ENCODE results near the gene YBX2. TPM values are rescaled to one million over a fixed set of nuclear protein-coding genes. Genes with fewer than 3 reads are reported as not detected.

Gene YBX2
- total RNA-seq, 4 donors from 2014 or later, result 0.82 to 14.1 (median 2.0) TPM

DNA sequence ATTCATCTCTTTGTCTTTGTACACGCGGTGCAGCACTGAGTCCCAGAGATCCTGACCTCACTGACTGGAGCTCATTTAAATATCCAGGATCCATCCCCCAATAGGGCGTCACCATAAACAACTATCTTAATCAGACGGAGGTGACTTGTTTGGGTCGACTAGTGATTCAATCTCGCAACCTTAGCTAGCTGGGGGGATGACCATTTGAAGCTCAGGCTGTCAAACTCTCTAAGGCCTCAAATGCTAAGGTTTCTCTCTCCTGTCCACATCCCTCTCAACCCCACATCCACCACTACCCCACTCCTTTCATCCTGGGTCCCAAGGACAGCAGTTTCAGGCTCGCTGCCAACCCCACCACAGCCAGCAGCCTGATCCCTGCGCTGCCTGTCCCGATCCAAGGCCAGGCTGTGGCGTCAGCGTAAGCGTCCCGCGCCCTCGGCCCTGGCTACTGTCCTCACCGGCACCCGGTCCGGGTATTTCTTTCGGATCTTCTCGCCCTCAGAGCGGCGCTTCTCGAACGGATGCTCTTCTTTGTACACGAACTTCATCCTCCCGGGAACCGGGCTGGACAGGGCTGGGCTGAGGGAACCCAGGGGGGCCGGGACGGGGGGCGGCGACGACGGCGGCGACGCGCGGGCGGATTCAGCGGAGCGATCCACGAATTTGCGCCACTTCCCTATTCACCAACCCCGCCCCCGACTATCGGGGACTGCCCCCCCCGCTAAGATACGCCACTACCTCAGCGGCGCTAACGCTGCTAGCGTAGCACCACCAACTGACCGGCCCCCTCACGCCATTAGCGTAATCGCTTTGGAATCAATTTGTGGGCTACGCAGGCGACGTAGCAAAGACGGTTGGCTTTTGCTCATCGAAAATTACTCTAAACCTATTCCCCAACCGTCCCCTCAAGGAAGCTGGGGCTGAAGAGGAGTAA, 52.4 kb downstream of the YBX2 start, which contains the start of gene GABARAP:
Gene GABARAP (minus strand): TSS at position 667 of the 934 bp plus-strand sequence. CDS start 119 bp downstream, at position 548.
- TF ChIP-seq, protein P1, sequence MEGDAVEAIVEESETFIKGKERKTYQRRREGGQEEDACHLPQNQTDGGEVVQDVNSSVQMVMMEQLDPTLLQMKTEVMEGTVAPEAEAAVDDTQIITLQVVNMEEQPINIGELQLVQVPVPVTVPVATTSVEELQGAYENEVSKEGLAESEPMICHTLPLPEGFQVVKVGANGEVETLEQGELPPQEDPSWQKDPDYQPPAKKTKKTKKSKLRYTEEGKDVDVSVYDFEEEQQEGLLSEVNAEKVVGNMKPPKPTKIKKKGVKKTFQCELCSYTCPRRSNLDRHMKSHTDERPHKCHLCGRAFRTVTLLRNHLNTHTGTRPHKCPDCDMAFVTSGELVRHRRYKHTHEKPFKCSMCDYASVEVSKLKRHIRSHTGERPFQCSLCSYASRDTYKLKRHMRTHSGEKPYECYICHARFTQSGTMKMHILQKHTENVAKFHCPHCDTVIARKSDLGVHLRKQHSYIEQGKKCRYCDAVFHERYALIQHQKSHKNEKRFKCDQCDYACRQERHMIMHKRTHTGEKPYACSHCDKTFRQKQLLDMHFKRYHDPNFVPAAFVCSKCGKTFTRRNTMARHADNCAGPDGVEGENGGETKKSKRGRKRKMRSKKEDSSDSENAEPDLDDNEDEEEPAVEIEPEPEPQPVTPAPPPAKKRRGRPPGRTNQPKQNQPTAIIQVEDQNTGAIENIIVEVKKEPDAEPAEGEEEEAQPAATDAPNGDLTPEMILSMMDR (IDR thresholded peaks at IDR 0.05; ENCODE audit: low read depth), result no peak

DNA sequence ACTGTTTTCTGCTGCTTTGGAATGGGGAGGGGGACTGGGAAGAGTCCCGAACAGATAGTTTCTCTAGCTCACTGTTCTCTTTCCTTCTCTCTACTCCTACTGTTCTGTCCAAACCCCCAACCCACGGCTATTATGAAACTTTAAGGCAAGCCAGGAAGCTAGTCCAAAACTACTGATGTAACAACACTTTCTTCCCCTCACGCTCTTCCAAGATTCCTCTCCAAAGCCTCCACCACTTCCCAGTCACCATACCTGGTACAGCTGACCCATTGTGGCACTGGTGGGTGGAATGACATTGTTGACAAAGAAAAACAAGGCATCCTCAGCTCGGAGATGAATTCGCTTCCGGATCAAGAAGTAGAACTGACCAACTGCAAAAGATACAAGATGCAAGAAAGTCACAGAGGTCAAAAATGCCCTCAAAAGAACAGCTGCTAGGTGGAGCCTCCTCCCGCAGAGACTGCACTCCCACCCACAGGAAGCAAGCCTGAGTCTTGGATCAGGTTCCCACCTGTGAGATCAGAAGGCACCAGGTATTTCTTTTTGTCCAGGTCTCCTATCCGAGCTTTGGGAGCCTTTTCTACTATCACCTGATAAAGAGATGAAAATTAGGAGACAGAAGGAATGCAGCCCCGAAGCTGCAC, 53.2 kb downstream of the YBX2 start:
- TF ChIP-seq, protein P1 (IDR thresholded peaks at IDR 0.05; ENCODE audit: low read depth), result no peak

DNA sequence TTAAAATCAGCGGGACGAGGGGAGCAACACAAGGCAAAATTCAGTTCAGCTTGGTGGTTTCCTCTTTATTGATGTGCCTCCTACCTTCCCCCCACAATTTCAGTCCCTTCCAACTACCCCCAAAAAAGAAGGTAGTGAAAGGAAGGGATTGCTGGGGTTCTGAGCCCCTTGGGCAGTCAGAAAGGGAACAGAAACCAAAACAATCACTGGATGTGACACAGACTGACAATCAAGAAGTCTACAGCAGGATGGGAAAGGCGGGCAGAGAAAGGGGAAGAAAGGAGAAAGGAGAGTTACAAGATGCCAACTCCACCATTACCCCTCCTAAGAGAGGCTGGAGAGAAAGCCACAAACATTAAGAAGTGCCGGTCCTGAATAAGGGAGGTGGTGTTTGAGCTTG, 54.1 kb downstream of the YBX2 start:
- TF ChIP-seq, protein P1 (IDR thresholded peaks at IDR 0.05; ENCODE audit: low read depth), result no peak

DNA sequence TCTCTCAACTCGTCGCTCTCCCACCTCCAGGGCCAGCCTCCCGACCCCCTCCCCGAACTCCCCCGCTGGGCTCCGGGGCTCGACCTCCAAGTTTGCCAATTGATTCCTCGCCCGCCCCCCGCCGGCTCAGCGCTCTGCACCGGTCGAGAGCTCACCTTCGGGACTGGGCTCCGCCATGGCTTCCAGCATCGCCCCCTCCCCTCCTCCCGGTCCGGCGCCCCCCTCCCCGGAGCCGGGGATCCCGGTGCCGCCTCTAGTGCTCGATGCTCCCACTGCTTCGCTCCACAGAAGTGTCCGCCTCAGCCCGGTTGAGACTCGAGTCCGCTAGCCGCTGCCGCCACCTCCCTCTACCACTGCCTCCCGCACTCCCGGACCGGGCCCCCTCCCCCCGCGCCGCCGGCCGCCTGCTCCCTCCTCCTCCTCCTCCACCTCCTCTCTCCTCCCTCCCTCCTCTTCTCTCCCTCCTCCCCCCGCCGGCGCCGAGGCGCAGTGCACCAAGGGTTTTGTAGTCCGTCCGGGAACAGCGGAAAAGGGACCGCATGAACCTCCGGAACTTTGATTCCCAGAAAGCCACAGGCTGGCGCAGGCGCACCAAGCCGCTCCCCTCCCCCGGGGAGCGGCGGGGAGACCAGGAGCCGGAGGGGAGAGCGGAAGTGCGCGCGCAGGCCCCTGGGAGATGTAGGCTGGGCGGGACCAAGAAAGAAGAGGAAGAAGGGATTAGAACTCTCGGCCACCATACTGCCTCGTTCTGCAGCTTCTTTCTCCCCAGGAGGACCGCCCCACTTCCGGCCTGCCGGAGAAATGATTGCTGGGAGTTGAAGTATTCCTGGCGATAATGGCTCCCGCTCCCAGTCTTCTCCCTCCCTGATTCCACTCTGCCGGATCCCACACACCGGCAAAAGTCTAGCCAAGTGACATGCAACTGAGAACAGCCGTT, 55.1 kb downstream of the YBX2 start, which contains the start of gene PHF23:
Gene PHF23 (minus strand): TSS at position 367 of the 937 bp plus-strand sequence. CDS start 178 bp downstream, at position 189.
- TF ChIP-seq, protein P1 (IDR thresholded peaks at IDR 0.05; ENCODE audit: low read depth), result no peak

DNA sequence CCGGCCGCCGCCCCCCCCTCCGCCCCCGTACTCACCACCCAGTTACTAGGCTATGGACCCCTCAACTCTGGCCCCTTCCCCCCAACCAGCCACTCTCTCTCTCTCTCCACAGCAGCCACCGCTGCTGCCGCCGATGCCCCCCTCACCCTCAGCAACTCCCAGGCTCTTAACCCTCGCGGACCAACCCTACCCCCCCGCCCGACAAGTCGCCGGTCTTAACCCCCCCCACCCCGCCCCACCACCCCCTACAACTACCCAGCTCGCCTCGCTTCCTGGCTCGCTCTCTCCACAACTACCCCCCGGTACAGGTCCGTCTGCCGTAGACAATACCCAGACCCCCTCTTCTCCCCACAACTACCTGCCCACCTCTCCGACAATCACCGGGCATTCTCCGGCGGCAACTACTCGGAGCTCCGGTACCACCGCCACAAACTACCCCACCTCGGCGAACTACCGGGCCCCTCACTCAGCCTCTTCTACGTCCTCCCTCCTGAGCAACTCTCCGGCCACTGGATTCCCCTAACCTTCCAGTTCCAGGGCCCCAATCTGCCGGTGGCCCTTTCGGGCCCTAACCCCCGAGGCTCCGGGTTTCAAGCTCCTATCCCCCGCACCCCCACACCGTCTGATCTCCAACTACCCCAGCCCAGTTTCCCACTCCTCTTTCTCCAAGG, 55.9 kb downstream of the YBX2 start:
- TF ChIP-seq, protein P1 (IDR thresholded peaks at IDR 0.05; ENCODE audit: low read depth), result no peak

Small RNAs within 50 kb of the gene (small RNA-seq; reads per million reads assigned to genes)
- gene AC026954.2 (not detected), gene RF00019 (0.49 reads per million)

Other genes with a start within 250 kb of the YBX2 start
- gene CLEC10A, start 214.4 kb downstream of the YBX2 start, total RNA-seq, result 10 to 100 TPM in 3 of 4 donors, 1 to 10 TPM in 1; 8.1 to 20.9 (median 16.2) TPM
- gene ASGR2, start 179.8 kb downstream of the YBX2 start, total RNA-seq, result 1 to 10 TPM in 2 of 4 donors, under 1 TPM in 1, not detected in 1; 0.66 to 1.4 (median 1.3) TPM
- gene ASGR1, start 115.3 kb downstream of the YBX2 start, total RNA-seq, result 1 to 10 TPM; 2.4 to 5.9 (median 3.8) TPM
- gene DLG4, start 74.8 kb downstream of the YBX2 start, total RNA-seq, result 10 to 100 TPM in 1 of 4 donors, 1 to 10 TPM in 3; 3.3 to 17.0 (median 6.9) TPM
- 1,000 to 10,000 TPM in 1 of 4 donors, 100 to 1,000 TPM in 3; 533 to 1,103 (median 672) TPM for gene ACADVL, start 74.7 kb downstream of the YBX2 start, total RNA-seq
- gene DVL2, start 60.1 kb downstream of the YBX2 start, total RNA-seq, result 10 to 100 TPM; 23.5 to 36.5 (median 27.1) TPM
- 10 to 100 TPM; 14.5 to 27.6 (median 19.3) TPM for gene PHF23, start 55.2 kb downstream of the YBX2 start, total RNA-seq
- gene GABARAP, start 52.2 kb downstream of the YBX2 start, total RNA-seq, result 100 to 1,000 TPM; 350 to 658 (median 462) TPM
- 10 to 100 TPM; 71.8 to 86.4 (median 81.1) TPM for gene CTDNEP1, start 42.9 kb downstream of the YBX2 start, total RNA-seq
- gene ELP5, start 42.4 kb downstream of the YBX2 start, total RNA-seq, result 10 to 100 TPM; 20.7 to 43.4 (median 25.3) TPM
- gene CLDN7, start 32.2 kb downstream of the YBX2 start, total RNA-seq, result 10 to 100 TPM in 2 of 4 donors, 1 to 10 TPM in 2; 3.7 to 26.9 (median 13.2) TPM
- 10 to 100 TPM in 2 of 4 donors, 1 to 10 TPM in 2; 5.6 to 91.4 (median 13.8) TPM for gene SLC2A4, start 12.9 kb downstream of the YBX2 start, total RNA-seq
- gene EIF5A, start 13.0 kb upstream of the YBX2 start, total RNA-seq, result 100 to 1,000 TPM; 144 to 174 (median 153) TPM
- gene GPS2, start 20.7 kb upstream of the YBX2 start, total RNA-seq, result 10 to 100 TPM; 52.7 to 89.2 (median 75.6) TPM
- 10 to 100 TPM in 3 of 4 donors, 1 to 10 TPM in 1; 4.9 to 22.6 (median 11.2) TPM for gene NEURL4, start 34.7 kb upstream of the YBX2 start, total RNA-seq
- gene ACAP1, start 41.9 kb upstream of the YBX2 start, total RNA-seq, result 1 to 10 TPM; 1.8 to 8.4 (median 4.0) TPM
- 10 to 100 TPM in 1 of 4 donors, 1 to 10 TPM in 3; 4.9 to 13.8 (median 7.2) TPM for gene KCTD11, start 57.5 kb upstream of the YBX2 start, total RNA-seq
- gene TMEM95, start 60.5 kb upstream of the YBX2 start, total RNA-seq, result not detected
- 1 to 10 TPM in 3 of 4 donors, under 1 TPM in 1; 0.51 to 1.9 (median 1.1) TPM for gene TNK1, start 86.5 kb upstream of the YBX2 start, total RNA-seq
- gene PLSCR3, start 99.9 kb upstream of the YBX2 start, total RNA-seq, result 10 to 100 TPM in 3 of 4 donors, 1 to 10 TPM in 1; 9.1 to 21.3 (median 16.2) TPM
- 100 to 1,000 TPM in 2 of 4 donors, 10 to 100 TPM in 2; 76.7 to 134 (median 109) TPM for gene TMEM256, start 109.5 kb upstream of the YBX2 start, total RNA-seq
- gene NLGN2, start 113.2 kb upstream of the YBX2 start, total RNA-seq, result 1 to 10 TPM; 3.1 to 6.8 (median 4.2) TPM
- gene SPEM1, start 125.7 kb upstream of the YBX2 start, total RNA-seq, result not detected
- gene SPEM2, start 131.0 kb upstream of the YBX2 start, total RNA-seq, result not detected
- gene SPEM3, start 134.2 kb upstream of the YBX2 start, total RNA-seq, result not detected
- gene TMEM102, start 140.8 kb upstream of the YBX2 start, total RNA-seq, result 1 to 10 TPM; 2.9 to 7.8 (median 5.9) TPM
- 1 to 10 TPM in 2 of 4 donors, under 1 TPM in 1, not detected in 1; 0.88 to 1.3 (median 1.2) TPM for gene FGF11, start 144.9 kb upstream of the YBX2 start, total RNA-seq
- gene CHRNB1, start 150.4 kb upstream of the YBX2 start, total RNA-seq, result 10 to 100 TPM in 1 of 4 donors, 1 to 10 TPM in 3; 2.4 to 10.4 (median 9.8) TPM
- 10 to 100 TPM; 34.2 to 58.0 (median 39.3) TPM for gene ZBTB4, start 185.0 kb upstream of the YBX2 start, total RNA-seq
- not detected for gene SLC35G6, start 186.8 kb upstream of the YBX2 start, total RNA-seq
- 100 to 1,000 TPM in 1 of 4 donors, 10 to 100 TPM in 3; 31.1 to 123 (median 58.5) TPM for gene POLR2A, start 189.7 kb upstream of the YBX2 start, total RNA-seq

All from subcutaneous adipose tissue (tissue), 4 donors.